OCI-LY3 (cell line): ENCODE measurements around the gene ZNF565.

Source experiments
- H2AFZ ChIP-seq: fragments of 200-600, 300-600 bp; shearing (Covaris generic); 2 replicates; pipeline ENCODE4 v1.6.0; 2014; ENCODE audit warnings: antibody characterized with exemption, low read depth, low read length
- H3K27ac ChIP-seq: fragments of 200-600, 300-600 bp; sonication (generic); 2 replicates; pipeline ENCODE4 v1.5.1; 2014; ENCODE audit warnings: mild to moderate bottlenecking, low read length, moderate library complexity, mixed read lengths
- H3K27me3 ChIP-seq: fragments of 200-600, 300-600 bp; sonication (generic); 2 replicates; pipeline ENCODE4 v1.6.1; 2014; ENCODE audit warnings: low read depth, low read length, mixed read lengths
- H3K36me3 ChIP-seq: fragments of 200-600, 300-600 bp; sonication (generic); replicated peaks from 2 replicates; pipeline ENCODE3; 2014; ENCODE audit warnings: low read depth, low read length, mixed read lengths
- H3K4me1 ChIP-seq: fragments of 300-600, 200-600 bp; sonication (generic); 2 replicates; pipeline ENCODE4 v1.6.1; 2014; ENCODE audit warnings: low read length, mixed read lengths
- H3K4me2 ChIP-seq: fragments of 200-600, 300-600 bp; sonication (generic); 2 replicates; pipeline ENCODE4 v1.6.1; 2014; ENCODE audit warnings: low read length, mixed read lengths
- H3K4me3 ChIP-seq: fragments of 300-600, 200-600 bp; sonication (generic); 2 replicates; pipeline ENCODE4 v1.5.1; 2014; ENCODE audit warnings: antibody characterized with exemption, mild to moderate bottlenecking, low read length, moderate library complexity
- H3K79me2 ChIP-seq: fragments of 300-600, 200-600 bp; shearing (Covaris generic); 2 replicates; pipeline ENCODE4 v1.6.1; 2014; ENCODE audit warnings: mild to moderate bottlenecking, low read length, mixed read lengths
- H3K9ac ChIP-seq: fragments of 300-600, 200-600 bp; shearing (Covaris generic); 2 replicates; pipeline ENCODE4 v1.6.0; 2014; ENCODE audit warnings: mild to moderate bottlenecking, low read length, moderate library complexity
- H3K9me3 ChIP-seq: fragments of 200-600, 300-600 bp; shearing (Covaris generic); 2 replicates; pipeline ENCODE4 v1.6.1; 2014; ENCODE audit warnings: low read length, mixed read lengths; ENCODE audit not compliant: insufficient read depth
- H4K20me1 ChIP-seq: fragments of 200-600, 300-600 bp; sonication (generic); 2 replicates; pipeline ENCODE4 v1.6.1; 2016; ENCODE audit warnings: low read length, mixed read lengths; ENCODE audit not compliant: insufficient read depth
- EZH2phosphoT487 ChIP-seq: fragments of 200-600 bp; shearing (Covaris generic); IDR thresholded peaks from 2 replicates; pipeline ENCODE4 v1.6.1; 2018; ENCODE audit warnings: antibody characterized with exemption, mixed run types, low read depth
- TF ChIP-seq, protein P1 (sequence below): fragments of 200-600, 300-600 bp; sonication (generic); IDR thresholded peaks from 2 replicates; pipeline ENCODE4 v1.5.1; 2014; ENCODE audit warnings: antibody characterized with exemption, low read length, low read depth

The ZNF565 gene

DNA sequence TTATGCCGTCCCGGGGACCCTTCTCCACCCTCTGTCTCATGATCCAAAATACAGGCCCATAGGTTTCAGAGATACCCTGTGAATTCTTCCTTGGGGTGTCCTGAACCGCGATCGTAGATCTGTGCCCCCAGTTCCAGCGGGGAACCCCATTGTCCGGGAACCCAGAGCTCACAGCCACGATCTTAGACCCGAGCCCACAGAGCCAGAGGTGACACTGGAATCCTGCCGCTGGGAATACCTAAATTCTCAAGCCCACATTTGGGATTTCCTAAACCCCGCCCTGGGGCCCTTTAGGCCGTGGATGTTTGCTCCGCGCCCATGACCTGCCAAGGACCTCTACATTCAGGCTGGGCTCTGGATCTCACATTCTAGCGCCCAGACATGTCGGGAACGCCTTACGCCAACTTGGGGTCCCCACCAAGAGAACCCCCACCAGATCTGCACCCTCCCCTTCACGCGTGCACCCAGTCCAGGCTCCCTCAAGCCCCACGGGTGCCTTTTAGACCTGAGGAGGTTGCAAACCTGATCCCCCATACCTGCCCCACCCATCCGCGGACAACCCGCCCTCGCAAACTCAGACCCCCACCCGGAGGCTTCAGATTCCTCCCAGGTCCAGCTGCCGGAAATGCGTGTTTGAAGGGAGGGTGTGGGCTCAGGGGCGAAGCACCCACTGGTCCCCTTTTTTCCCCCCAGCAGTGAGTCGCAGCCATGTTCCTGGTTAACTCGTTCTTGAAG lies 74.0 kb downstream of the ZNF565 start:
- Histone ChIP-seq H3K79me2 (peaks cover 19% of the 10 kb centered on the region), H3K4me2 (peak overlapping the region; percentile 73), H3K9me3 (no peaks in the 10 kb centered on the region), H4K20me1 (peaks cover 10% of the 10 kb centered on the region), H3K4me1 (peaks cover 22% of the 10 kb centered on the region), H3K36me3 (peaks cover 24% of the 10 kb centered on the region), H3K9ac (peak overlapping the region; percentile 98), H3K27me3 (no peaks in the 10 kb centered on the region), H3K27ac (peak overlapping the region; percentile 88), H3K4me3 (peak overlapping the region; percentile 94), H2AFZ (peak overlapping the region; percentile 7; the same call in 1 of the 2 replicates)
- no peak for TF ChIP-seq EZH2phosphoT487
- TF ChIP-seq, protein P1, sequence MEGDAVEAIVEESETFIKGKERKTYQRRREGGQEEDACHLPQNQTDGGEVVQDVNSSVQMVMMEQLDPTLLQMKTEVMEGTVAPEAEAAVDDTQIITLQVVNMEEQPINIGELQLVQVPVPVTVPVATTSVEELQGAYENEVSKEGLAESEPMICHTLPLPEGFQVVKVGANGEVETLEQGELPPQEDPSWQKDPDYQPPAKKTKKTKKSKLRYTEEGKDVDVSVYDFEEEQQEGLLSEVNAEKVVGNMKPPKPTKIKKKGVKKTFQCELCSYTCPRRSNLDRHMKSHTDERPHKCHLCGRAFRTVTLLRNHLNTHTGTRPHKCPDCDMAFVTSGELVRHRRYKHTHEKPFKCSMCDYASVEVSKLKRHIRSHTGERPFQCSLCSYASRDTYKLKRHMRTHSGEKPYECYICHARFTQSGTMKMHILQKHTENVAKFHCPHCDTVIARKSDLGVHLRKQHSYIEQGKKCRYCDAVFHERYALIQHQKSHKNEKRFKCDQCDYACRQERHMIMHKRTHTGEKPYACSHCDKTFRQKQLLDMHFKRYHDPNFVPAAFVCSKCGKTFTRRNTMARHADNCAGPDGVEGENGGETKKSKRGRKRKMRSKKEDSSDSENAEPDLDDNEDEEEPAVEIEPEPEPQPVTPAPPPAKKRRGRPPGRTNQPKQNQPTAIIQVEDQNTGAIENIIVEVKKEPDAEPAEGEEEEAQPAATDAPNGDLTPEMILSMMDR = no peak

DNA sequence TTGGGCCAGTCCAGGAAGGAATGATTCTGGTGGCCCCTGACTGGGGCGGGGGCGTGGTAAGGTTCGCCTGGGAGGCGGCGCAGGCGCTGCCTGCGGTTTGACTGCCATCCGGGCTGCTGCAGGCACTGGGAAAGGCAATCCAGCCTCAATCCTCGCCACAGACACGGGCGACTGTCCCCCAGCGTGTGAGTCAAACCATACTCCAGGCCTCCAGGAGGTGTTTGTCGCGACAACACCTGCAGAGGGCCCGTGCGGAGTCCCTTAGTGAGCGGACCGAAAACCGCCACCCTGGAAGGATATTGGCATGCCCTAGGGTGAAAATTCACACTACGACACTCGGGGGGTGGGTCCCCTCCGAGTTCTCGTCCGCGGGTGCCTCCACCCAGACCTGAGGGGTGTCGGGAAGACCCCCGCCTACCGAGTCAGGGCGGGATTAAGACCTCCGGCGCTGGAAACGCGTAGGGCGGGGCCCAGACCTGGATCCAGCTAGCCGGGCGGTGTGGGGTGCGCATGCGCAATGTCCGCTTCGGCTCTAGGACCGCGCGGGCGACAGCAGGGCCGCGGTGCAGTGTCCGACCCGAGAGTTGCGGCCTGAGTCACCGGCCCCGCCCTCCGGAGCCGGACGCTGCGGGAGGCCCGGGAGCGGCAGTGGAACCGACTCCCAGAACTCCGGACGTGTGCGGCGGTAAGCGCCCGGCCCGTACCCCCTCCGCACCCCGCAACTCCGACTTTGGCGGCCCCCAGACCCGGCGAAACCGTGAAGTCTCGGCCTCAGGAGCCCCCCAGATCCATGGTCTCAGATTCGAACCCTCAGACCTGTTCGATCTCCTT lies 74.8 kb downstream of the ZNF565 start, which contains the start of gene CAPNS1:
CAPNS1 (plus strand) TSS at position 594 of the 831 bp plus-strand sequence. CDS start 946 bp downstream, outside the sequence.
- no peaks in the 10 kb centered on the region for H3K9me3 ChIP-seq
- H3K79me2 ChIP-seq = peaks cover 19% of the 10 kb centered on the region
- peak within 1 kb of the TSS; percentile 88 for H3K27ac ChIP-seq
- TF ChIP-seq, protein P1 = peak; percentile 17; the same call in 1 of the 2 replicates
- no peak for TF ChIP-seq EZH2phosphoT487
- H3K4me3 ChIP-seq = peak within 1 kb of the TSS; percentile 94
- H4K20me1 ChIP-seq = peaks cover 10% of the 10 kb centered on the region
- peak within 1 kb of the TSS; percentile 64; the same call in 1 of the 2 replicates for H2AFZ ChIP-seq
- peaks cover 20% of the 10 kb centered on the region for H3K36me3 ChIP-seq
- H3K27me3 ChIP-seq = no peaks in the 10 kb centered on the region
- H3K4me1 ChIP-seq = peaks cover 22% of the 10 kb centered on the region
- H3K4me2 ChIP-seq = peak within 1 kb of the TSS; percentile 75
- peak within 1 kb of the TSS; percentile 98 for H3K9ac ChIP-seq

DNA sequence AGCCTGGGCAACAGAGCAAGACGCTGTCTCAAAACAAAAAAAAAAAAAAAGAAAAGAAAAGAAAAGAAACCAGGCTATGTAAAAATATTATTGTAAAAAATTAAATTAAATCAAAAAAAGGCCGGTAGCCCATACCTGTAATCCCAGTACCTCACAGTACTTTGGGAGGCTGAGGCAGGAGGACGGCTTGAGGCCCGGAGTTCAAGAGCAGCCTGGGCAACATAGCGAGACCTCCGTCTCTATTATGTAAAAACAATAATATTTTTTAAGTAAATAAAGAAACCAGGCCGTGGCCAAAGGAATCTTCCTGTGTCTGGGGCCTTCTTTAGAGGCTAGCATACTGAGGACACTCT lies 75.4 kb downstream of the ZNF565 start:
- Histone ChIP-seq H3K27me3 (no peaks in the 10 kb centered on the region), H3K27ac (peak overlapping the region; percentile 71), H3K9me3 (no peaks in the 10 kb centered on the region), H3K9ac (peak overlapping the region; percentile 98), H3K4me2 (peak overlapping the region; percentile 75), H3K79me2 (peaks cover 19% of the 10 kb centered on the region), H3K36me3 (peaks cover 15% of the 10 kb centered on the region), H3K4me3 (peak overlapping the region; percentile 94), H4K20me1 (peaks cover 10% of the 10 kb centered on the region), H2AFZ (peak overlapping the region; percentile 64; the same call in 1 of the 2 replicates), H3K4me1 (peaks cover 22% of the 10 kb centered on the region)
- TF ChIP-seq, protein P1 = no peak
- TF ChIP-seq EZH2phosphoT487 = no peak
